Lung microvascular endothelial cell (primary cell): ENCODE data around the gene STK32C. TPM values are rescaled to one million over a fixed set of nuclear protein-coding genes. Genes with fewer than 3 reads are reported as not detected.
A peak's percentile ranks its signal among the peaks of the same experiment; 100 is the strongest.

ENCODE experiments used
- DNase-seq, 2 donors: peaks; one replicate each; pipeline versions ENCODE4 v3.0.0 to v3.0.0-alpha.2; 2010; ENCODE audit warnings: low read depth in 2 of 2
- total RNA-seq: library from RNA; depleted of rRNA; stranded (reverse); fragments of >200 nt; gene quantifications from 2 replicates; pipeline ENCODE4 v1.2.1, GENCODE V29; 2014

STK32C gene
- total RNA-seq, 1 donor from 2014 or later, result 10.9 TPM

DNA sequence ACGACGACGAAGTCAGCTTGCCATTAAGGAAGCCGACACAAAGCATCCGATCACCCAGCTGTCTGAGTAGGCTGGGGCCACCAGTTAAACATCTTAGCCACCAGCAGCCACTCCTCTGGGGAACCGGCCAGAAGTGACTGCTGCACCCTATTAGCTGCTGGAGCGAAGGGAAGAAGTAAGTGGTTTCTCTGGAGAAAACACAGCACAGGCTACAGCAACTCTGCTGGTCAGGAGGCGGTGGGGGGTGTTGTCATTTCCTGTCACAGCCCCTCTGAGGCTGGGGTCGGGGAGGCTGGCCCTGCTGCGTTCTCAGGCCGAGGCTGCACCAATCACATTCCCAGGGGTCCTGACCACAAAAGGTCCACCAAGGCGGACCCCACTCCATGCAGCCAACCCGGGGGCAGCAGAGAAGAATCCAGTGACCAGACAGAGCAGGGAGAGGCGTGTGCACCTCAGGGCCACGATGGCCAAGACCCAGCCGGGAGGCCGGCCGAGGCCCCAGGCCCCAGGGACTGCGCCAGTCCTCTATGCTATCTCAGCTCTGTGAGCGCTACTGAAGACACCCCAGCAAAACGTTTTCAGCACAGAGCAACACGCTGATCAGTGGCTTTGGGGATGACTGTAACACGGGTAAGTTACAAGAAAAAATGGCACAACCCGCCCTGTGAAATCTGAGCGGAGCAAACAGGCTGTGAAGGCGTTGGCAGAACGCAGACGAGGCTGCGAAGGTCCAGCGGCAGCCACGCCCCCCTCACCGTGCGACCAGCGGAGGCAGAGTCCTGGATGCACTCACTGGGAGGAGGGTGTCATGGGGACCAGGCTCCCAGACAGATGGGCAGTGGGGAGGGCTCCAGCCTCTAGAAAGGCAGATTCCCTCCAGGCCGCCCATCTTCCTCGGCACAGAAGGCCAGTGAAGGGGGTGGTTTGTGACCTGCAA lies 24.8 kb downstream of the STK32C start:
- no peak for DNase-seq

GRCh38 chr10:132281915-132282666 lies 25.7 kb downstream of the STK32C start:
- no peak for DNase-seq

- no peak for DNase-seq
These were observed 27.1 kb downstream of the STK32C start for GRCh38 chr10:132280646-132281074.

DNA sequence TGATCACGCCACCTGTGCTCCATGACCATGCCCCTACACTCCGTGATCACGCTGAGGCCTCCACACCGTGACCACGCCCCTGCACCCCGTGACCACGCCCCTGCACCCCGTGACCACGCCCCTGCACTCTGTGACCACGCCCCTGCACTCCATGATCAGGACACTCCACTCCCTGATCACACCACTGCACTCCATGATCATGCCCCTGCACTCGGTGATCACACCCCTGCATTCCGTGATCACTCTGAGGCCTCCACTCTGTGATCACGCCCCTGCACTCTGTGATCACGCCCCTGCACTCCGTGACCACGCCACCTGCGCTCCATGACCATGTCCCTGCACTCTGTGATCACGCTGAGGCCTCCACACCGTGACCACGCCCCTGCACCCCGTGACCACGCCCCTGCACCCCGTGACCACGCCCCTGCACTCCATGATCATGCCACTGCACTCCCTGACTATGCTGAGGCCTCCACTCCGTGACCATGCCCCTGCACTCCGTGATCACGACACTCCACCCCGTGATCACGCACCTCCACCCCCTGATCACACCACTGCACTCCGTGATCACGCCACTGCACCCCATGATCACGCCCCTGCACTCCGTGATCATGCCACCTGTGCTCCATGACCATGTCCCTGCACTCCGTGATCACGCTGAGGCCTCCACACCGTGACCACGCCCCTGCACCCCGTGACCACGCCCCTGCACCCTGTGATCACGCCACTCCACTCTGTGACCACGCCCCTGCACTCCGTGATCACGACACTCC lies 27.7 kb downstream of the STK32C start:
- no peak for DNase-seq

DNA sequence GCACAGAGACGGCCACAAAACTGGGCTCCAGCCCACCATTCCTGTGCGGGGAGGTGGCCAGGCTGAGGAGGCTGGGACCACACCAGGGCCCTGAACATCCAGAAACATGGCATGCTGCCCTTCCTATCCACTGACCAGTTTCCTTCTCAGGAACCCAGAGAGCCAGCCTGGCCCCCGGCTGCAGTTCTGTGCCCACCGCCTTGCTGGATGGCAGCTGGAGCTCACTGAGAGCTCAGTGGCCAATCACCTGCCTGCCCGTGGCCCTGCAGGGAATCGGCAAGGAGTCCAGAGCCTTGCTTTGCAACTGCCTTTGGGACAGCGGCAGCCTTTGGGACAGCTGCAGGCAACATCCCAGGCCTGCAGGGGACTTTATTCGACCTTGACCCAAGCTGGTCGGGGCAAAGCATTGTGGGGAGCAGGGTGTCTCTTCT lies 30.4 kb downstream of the STK32C start:
- DNase-seq, result no peak

DNA sequence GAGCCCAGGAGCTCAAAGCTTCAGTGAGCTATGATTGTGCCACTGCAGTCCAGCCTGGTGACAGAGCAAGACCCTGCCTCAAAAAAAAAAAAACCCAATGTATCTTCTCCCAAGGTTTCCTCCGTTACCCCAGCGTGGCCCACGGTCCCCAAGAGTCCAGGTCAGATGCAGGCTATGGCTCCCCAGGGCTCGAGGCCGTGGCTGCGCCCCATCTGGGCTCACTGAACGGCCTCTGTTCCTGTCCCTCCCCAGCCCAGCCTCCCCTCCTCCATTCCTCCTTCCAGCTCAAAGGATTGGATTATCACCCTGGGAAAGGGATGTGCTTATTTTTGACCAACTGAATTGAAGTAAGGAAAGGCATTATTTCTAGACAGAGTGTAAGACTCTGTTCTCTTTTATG lies 31.0 kb downstream of the STK32C start:
- no peak for DNase-seq

DNA sequence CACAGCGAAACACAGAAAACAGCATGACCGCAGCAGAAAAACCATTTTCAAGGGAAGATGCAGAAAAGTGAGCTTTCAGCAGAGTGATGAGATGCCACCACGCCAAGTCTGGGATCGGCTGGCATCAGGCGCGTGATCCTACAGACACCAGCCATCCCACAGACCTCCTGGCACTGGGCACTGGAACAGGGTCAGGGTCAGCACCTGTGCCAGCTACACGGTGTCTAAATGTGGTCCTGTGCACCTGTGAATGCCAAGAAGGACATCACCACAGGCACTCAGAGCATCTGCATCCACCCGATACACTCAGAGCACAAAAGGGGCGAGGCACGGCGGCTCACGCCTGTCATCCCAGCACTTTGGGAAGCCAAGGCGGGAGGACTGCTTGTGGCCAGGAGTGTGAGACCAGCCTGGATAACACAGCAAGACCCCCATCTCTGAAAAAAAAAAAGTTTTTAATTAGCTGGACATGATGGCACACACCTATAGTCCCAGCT lies 31.5 kb downstream of the STK32C start:
- DNase-seq, result no peak

DNA sequence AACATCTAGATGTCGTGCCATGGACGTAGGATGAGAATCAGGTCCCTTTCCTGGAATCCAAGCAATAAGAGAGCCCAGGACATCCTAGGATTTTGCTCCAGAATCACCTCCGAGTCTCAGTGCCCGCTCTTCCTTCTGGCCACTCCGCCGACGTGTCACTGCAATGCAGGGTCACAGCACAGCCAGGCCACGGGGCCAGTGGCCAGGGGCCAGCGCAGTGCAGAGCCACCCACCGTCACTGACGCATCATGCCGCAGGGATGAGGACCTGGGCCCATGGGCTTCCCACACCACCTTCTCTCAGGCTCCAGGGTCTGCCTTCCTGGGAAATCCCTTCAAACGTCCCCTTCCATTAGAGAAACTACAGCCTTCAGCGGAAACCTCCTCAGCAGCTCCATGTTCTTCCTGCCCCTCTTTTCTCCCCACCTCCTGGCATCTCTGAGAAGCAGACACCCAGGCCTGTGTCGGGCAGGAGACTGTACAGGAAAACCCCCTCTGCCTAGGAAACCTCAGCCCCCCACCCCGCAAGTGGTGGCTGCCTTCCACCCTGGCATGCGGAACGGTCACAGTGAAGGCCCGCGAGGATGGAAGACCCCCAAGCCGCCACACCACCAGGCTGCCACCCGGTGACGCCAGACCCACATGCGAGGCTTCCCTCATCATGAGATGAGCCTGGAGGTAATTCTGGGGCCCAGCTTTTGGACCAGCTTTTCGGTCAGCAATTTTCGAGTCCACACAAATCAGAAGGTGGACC lies 32.1 kb downstream of the STK32C start:
- no peak for DNase-seq

DNA sequence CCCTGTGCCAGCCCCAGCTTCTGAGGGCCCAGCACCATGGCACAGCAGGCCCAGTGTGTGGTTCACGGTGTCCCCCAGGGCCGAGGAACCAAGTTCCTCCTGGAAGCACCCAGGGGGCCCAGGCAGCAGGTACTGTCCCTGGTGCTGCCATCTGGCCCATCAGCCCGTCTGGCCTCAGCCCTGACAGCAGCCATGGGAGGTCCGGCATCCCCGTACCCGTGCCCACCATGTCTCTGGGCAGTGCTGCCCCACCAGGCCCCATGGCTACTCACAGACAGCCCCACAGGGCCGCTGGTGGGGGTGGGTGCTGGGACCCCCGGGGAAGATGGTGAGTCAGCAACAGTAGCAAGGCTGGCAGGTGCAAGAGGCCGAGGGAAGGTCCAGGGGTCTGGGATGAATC lies 32.8 kb downstream of the STK32C start:
- DNase-seq, result no peak

- DNase-seq, result no peak
These were observed 33.2 kb downstream of the STK32C start for GRCh38 chr10:132274581-132274980.

DNA sequence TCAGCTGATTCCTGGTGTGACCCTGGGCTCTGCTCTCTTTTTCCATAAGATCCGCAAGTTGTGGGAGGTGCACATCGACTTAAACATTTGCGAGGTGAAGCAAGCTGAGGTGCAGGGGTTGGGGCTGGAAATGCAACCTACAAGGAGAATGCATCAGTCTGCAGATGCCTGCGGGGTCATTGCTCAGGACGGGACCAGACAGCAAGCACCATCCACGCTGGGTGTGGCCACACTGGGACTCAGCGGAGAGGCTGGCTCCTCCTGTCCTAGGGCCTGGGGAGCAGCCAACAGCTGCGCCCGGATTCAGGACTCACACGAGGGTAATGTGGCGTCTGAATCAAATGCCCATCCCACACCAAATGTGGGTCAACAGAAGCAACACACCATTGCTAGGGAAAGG lies 33.8 kb downstream of the STK32C start:
- DNase-seq, result no peak

DNA sequence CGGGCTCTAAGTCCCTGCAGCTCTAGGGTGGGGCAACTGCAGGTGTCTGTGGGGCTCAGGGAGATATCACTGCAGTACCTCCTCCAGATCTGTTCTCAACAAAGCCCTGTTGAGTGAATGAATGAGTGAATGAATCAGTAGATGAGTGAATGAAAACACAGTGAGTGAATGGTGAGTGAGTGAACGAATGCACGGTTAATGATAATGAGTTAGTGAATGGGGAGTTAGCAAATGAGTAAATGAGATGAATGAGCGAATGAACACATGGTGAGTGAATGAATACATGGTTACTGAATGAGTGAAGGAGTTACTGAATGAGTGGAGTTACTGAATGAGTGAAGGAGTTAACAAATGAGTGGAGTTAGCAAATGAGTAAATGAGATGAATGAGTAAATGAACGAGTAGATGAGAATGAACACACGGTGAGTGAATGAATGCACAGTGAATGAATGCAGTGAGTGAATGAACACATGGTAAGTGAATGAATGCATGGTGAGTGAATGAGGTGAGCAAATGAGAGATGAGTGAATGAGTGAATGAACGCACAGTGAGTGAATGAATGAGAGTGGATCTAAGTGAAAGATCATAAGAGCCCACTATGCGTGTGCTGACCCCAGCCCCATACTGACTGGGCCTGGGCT lies 34.3 kb downstream of the STK32C start:
- no peak for DNase-seq

GRCh38 chr10:132272231-132272971 lies 35.3 kb downstream of the STK32C start:
- peak in 1 of 2 donors; percentile 31 for DNase-seq

GRCh38 chr10:132271458-132272230 lies 36.1 kb downstream of the STK32C start:
- no peak for DNase-seq

GRCh38 chr10:132270721-132271457 lies 36.9 kb downstream of the STK32C start:
- no peak for DNase-seq

DNA sequence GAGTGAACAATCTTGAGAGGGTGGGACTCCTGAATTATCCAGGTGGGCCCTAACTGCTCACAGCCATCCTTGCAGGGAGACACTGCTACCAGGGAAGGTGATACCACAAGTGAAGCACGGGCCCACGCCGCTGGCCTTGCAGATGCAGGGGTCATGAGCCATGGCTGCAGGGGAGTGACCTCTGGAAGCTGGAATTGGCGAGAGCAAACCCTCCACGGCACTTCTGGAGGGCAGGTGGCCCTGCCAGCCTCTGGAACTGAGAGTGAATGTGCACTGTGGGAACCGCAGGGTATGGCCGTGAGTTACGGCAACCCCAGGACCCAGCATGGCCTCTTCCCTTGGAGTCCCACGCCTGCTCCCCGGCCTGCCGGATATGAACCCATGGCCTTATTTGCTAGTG lies 37.5 kb downstream of the STK32C start:
- no peak for DNase-seq

DNA sequence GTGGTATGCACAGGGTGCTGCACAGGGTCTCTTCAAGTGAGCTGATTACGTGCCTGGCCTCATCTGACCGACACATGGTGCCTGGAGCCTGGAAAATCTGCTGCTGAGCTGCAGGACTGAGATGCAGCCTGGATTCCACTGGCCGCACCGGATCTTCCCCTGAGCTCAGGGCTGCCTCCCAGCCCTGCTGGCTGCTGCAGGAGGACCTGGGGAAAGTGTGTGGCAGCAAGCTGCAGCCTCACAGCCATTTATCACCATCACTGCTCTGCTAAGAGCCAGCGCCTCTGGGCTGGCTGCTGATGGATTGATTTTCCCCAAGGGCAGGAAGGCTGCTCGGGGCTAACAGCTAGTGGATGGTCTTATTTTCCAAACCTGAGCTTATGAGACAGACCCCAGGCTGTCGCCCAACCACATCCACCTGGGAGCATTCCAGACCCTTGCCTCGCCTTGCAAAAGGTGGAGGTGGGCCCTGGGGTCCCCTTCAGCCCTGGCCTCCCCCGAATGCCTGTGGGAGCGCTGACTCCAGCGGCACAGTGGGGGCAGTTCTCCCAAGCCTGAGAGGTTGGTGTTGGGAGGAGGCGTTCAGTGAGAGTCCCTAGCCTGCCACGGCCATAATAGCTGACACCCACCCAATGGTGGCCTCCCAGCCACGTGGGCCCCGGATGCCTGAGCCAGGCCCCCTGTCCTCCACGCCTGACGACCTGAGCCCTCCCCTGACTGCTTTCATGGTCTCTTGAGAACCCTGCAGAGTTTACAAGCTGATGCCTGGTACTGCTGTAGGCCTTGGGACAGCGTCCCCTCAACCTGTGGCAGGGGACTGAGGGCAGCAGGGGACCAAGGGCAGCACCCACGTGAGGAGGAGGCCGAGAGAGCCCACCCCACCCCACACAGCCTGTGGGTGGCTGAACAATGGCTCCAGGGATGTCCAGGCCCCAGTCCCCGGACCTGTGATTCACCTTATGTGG lies 38.2 kb downstream of the STK32C start:
- no peak for DNase-seq
